Measurements from ENCODE around the gene TMPRSS9. TPM values are rescaled to one million over a fixed set of nuclear protein-coding genes. Genes with fewer than 3 reads are reported as not detected.

TMPRSS9 gene
- total RNA-seq, 2 donors from 2014 or later, result not detected

- H3K4me3 ChIP-seq, result peak overlapping the region in 1 of 2 donors; percentile 20
- H3K27ac ChIP-seq, result no peak overlapping the region
- peaks cover 5% of the 10 kb centered on the region for H3K36me3 ChIP-seq
- DNase-seq (ENCODE audit: low spot score), result no peak
- peak in 1 of 2 donors; percentile 41 for TF ChIP-seq CTCF (IDR thresholded peaks at IDR 0.05)
- peaks cover 0 to 48% of the 10 kb centered on the region in 2 donors for H3K4me1 ChIP-seq
- H3K27me3 ChIP-seq, result no peaks in the 10 kb centered on the region
- H3K9me3 ChIP-seq, result no peaks in the 10 kb centered on the region
These were observed 64.9 kb downstream of the TMPRSS9 start for GRCh38 chr19:2424686-2425621.

- no peak for DNase-seq (ENCODE audit: low spot score)
- no peak overlapping the region for H3K27ac ChIP-seq
These were observed 65.8 kb downstream of the TMPRSS9 start for GRCh38 chr19:2425622-2426581.

GRCh38 chr19:2426611-2427428 lies 66.8 kb downstream of the TMPRSS9 start:
- Histone ChIP-seq H3K27ac (peak overlapping the region; percentile 98 to 99), H3K36me3 (peaks cover 14% of the 10 kb centered on the region), H3K4me3 (peak overlapping the region; percentile 61 to 76), H3K27me3 (no peaks in the 10 kb centered on the region), H3K9me3 (no peaks in the 10 kb centered on the region), H3K4me1 (peaks cover 0 to 48% of the 10 kb centered on the region in 2 donors)
- no peak for DNase-seq (ENCODE audit: low spot score)
- no peak for TF ChIP-seq CTCF (IDR thresholded peaks at IDR 0.05)

More at GRCh38 chr19:2425622-2426581, 65.8 kb downstream of the TMPRSS9 start:
- Histone ChIP-seq H3K27me3 (no peaks in the 10 kb centered on the region), H3K4me1 (peaks cover 0 to 48% of the 10 kb centered on the region in 2 donors), H3K4me3 (peak overlapping the region in 1 of 2 donors; percentile 76), H3K9me3 (no peaks in the 10 kb centered on the region), H3K36me3 (peaks cover 5% of the 10 kb centered on the region)
- no peak for TF ChIP-seq CTCF (IDR thresholded peaks at IDR 0.05)

- DNase-seq (ENCODE audit: low spot score), result peak; percentile 98
- peak within 1 kb of the TSS; percentile 61 to 76 for H3K4me3 ChIP-seq
- H3K9me3 ChIP-seq, result no peaks in the 10 kb centered on the region
- H3K4me1 ChIP-seq, result peaks cover 0 to 48% of the 10 kb centered on the region in 2 donors
- no peak for TF ChIP-seq CTCF (IDR thresholded peaks at IDR 0.05)
- peaks cover 17% of the 10 kb centered on the region for H3K36me3 ChIP-seq
- no peaks in the 10 kb centered on the region for H3K27me3 ChIP-seq
- peak within 1 kb of the TSS; percentile 98 to 99 for H3K27ac ChIP-seq
These were observed 67.6 kb downstream of the TMPRSS9 start, which contains the start of gene TIMM13 for GRCh38 chr19:2427429-2428320. TIMM13 (minus strand) TSS chr19:2427586; CDS start chr19:2427533, 53 bp downstream.
